AG04450 (cell line): ENCODE measurements around the gene GALNT1. TPM values are rescaled to one million over a fixed set of nuclear protein-coding genes. Genes with fewer than 3 reads are reported as not detected.

Source experiments
- CTCF ChIA-PET: fragments of 300-600, 350-600 bp; formaldehyde crosslinking; extraction: SDS; loops from one replicate; lab custom pipeline; 2022; ENCODE audit warnings: antibody characterized with exemption, inconsistent platforms; lab: Charles Lee
- POLR2A ChIA-PET: fragments of 350-600 bp; formaldehyde crosslinking; extraction: SDS; loops from one replicate; lab custom pipeline; 2021; ENCODE audit warnings: antibody characterized with exemption, inconsistent platforms; lab: Yijun Ruan, JAX
- DNase-seq: peaks from one replicate; pipeline ENCODE4 v3.0.0-alpha.2; 2011; ENCODE audit warnings: low read depth, low spot score
- H3K27ac ChIP-seq: one replicate; pipeline ENCODE4 v1.5.1; 2012; ENCODE audit warnings: low read depth, low read length, control low read depth
- H3K27me3 ChIP-seq: one replicate; pipeline ENCODE4 v1.6.0; 2012; ENCODE audit warnings: low read length; ENCODE audit not compliant: control insufficient read depth, insufficient read depth
- H3K4me3 ChIP-seq: 2 replicates; pipeline ENCODE4 v1.5.1; 2011; ENCODE audit warnings: mild to moderate bottlenecking, low read depth, low read length, control low read depth
- H3K9me3 ChIP-seq: 2 replicates; pipeline ENCODE4 v1.5.1; 2012; ENCODE audit warnings: low read length; ENCODE audit not compliant: control insufficient read depth, insufficient read depth
- polyA plus RNA-seq: library from polyadenylated mRNA; depleted of rRNA; stranded (reverse); fragments of >200 nt; gene quantifications from 2 replicates; pipeline ENCODE4 v1.2.3, GENCODE V29; 2011
- TF ChIP-seq, protein P1 (sequence below): IDR thresholded peaks from 2 replicates; pipeline ENCODE4 v1.5.1; 2011; ENCODE audit warnings: low read depth, low read length, control low read depth, inconsistent platforms

Gene GALNT1
- polyA plus RNA-seq, 1 experiment: 69.5 TPM

DNA sequence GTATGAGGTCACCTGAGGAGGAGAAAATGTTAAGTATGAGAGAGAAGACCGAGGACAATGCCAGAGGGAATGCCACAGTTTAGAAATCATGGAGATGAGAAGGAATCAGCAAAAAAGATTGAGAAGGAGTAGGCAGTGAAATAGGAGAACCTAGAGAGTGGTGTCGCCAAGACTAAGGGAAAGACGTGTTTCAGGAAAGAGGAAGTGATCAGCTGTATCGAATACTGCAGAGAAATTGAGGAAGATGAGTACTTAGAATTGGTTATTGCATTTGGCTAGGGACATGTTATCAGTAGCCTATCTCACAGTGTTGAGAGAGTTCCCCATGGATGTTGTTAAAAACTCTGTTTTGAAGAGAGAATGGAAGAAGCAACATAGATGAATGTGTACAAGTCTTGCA is 112.3 kb downstream of the GALNT1 start:
- Histone ChIP-seq H3K4me3 (no peak overlapping the region), H3K27me3 (no peaks in the 10 kb centered on the region), H3K9me3 (no peaks in the 10 kb centered on the region), H3K27ac (no peak overlapping the region)
- TF ChIP-seq, protein P1, sequence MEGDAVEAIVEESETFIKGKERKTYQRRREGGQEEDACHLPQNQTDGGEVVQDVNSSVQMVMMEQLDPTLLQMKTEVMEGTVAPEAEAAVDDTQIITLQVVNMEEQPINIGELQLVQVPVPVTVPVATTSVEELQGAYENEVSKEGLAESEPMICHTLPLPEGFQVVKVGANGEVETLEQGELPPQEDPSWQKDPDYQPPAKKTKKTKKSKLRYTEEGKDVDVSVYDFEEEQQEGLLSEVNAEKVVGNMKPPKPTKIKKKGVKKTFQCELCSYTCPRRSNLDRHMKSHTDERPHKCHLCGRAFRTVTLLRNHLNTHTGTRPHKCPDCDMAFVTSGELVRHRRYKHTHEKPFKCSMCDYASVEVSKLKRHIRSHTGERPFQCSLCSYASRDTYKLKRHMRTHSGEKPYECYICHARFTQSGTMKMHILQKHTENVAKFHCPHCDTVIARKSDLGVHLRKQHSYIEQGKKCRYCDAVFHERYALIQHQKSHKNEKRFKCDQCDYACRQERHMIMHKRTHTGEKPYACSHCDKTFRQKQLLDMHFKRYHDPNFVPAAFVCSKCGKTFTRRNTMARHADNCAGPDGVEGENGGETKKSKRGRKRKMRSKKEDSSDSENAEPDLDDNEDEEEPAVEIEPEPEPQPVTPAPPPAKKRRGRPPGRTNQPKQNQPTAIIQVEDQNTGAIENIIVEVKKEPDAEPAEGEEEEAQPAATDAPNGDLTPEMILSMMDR: no peak
- DNase-seq: no peak
- CTCF ChIA-PET: no interaction called here
- POLR2A ChIA-PET: no interaction called here

DNA sequence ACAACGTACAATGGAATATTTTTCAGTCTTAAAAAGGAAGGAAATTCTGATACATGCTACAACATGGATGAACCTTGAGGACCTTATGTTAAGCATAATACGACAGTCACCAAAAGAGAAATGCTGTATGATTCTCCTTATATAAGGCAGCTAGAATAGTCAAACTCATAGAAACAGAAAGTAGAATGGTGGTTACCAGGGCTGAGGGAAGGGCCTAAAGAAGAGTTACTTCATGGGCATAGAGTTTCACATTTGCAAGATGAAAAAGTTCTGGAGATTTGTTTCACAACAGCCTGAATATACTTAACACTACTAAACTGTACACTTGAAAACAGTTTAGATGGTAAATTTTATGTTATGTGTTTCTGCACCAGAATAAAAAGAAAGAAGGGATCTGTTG is 113.3 kb downstream of the GALNT1 start:
- H3K27ac ChIP-seq: no peak overlapping the region
- TF ChIP-seq, protein P1: no peak
- DNase-seq: no peak
- H3K27me3 ChIP-seq: no peaks in the 10 kb centered on the region
- CTCF ChIA-PET: no interaction called here
- H3K4me3 ChIP-seq: no peak overlapping the region
- H3K9me3 ChIP-seq: no peaks in the 10 kb centered on the region
- POLR2A ChIA-PET: no interaction called here

DNA sequence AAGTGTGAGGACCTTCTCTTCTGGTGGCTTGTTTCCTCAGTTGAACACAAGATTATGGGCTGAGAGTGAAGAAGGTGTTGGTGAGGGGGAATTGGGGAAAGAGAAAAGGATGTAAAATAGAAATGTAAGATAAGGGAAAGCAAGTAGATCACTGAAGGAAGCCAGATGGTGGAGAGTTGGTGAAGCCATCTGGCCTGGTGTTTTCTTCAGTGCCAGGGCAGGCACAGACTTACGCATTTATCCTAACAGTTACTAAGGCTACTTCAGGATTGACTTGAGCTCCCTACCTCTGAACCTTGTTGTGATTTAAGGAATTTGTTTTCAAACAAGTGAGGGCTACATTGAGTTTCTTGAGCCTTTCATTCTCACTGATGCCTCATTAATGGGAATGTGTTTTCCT is 113.8 kb downstream of the GALNT1 start:
- no peak overlapping the region for H3K4me3 ChIP-seq
- no peaks in the 10 kb centered on the region for H3K9me3 ChIP-seq
- ChIA-PET POLR2A (no interaction called here), CTCF (no interaction called here)
- H3K27me3 ChIP-seq: no peaks in the 10 kb centered on the region
- no peak for DNase-seq
- TF ChIP-seq, protein P1: no peak
- H3K27ac ChIP-seq: no peak overlapping the region

DNA sequence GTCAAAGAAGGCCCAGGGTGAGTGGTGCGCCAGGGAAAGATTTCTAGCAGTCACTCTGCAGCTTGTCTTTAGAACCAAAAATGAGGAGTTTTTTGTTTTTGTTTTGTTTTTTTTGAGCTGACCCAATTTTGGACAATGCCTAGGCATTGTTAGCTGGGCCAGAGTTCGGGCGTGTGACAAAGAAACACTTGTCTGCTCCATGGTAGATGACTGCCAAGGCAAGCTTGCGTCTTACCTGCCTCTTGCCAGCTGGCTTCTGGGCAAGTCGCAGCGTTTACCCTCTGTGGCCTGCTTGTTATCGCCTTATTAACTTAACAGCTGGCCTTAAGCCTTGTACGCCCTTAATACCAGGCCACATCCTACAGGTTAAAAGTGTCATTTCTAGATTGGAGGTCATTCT is 114.3 kb downstream of the GALNT1 start:
- no peak overlapping the region for H3K27ac ChIP-seq
- POLR2A ChIA-PET: no interaction called here
- TF ChIP-seq, protein P1: no peak
- H3K27me3 ChIP-seq: no peaks in the 10 kb centered on the region
- no peak for DNase-seq
- H3K9me3 ChIP-seq: no peaks in the 10 kb centered on the region
- CTCF ChIA-PET: no interaction called here
- no peak overlapping the region for H3K4me3 ChIP-seq

DNA sequence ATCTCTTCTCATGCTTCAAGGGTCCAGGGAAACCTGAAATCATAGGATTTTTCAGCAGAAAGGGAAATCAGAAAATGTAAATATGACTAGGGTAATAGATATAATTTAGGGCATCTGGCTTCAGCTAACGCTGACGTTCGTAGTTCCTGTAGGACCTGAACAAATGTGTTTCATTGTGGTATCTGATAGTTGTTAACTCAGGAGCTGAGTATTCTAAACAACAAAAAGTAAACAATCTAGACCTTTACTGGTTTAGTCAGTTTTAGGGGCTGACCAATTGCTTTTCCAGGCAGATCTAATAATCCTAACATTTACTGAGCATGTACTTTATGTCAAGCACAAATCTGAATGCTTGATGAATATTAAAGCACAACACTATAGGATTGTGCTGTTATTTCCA is 114.8 kb downstream of the GALNT1 start:
- no peak overlapping the region for H3K27ac ChIP-seq
- ChIA-PET POLR2A (no interaction called here), CTCF (no interaction called here)
- TF ChIP-seq, protein P1: no peak
- H3K4me3 ChIP-seq: no peak overlapping the region
- H3K9me3 ChIP-seq: no peaks in the 10 kb centered on the region
- H3K27me3 ChIP-seq: no peaks in the 10 kb centered on the region
- no peak for DNase-seq
